Spleen (tissue), 11 donors: ENCODE measurements around the gene PDGFA. TPM values are rescaled to one million over a fixed set of nuclear protein-coding genes. Genes with fewer than 3 reads are reported as not detected.

Source experiments
- DNase-seq: peaks from one replicate; pipeline ENCODE4 v3.0.0-alpha.2; 2020
- H3K27ac ChIP-seq, 8 donors: fragments of 200-600 bp; sonication (generic) in 7 of 8; 1 replicate in 4 of 8; 2 replicates in 4 of 8; pipeline versions ENCODE4 v1.5.0 to v1.8.0; 2016 to 2021; ENCODE audit warnings: inconsistent platforms in 4 of 8, mild to moderate bottlenecking in 4 of 8, moderate library complexity in 1 of 8
- H3K27me3 ChIP-seq, 7 donors: fragments of 200-600 bp; sonication (generic) in 6 of 7; replicated peaks in 1 of 7; 1 replicate in 4 of 7; 2 replicates in 3 of 7; pipeline versions ENCODE4 v1.5.0 to v1.8.0; 2016 to 2021; ENCODE audit warnings: inconsistent platforms in 3 of 7, mild to moderate bottlenecking in 1 of 7
- H3K36me3 ChIP-seq, 6 donors: fragments of 200-600 bp; sonication (generic) in 5 of 6; 1 replicate in 4 of 6; 2 replicates in 2 of 6; pipeline versions ENCODE4 v1.5.0 to v1.8.0; 2016 to 2021; ENCODE audit warnings: inconsistent platforms in 2 of 6
- H3K4me1 ChIP-seq, 6 donors: fragments of 200-600 bp; sonication (generic) in 5 of 6; 1 replicate in 3 of 6; 2 replicates in 3 of 6; pipeline versions ENCODE4 v1.5.0 to v1.8.0; 2016 to 2021; ENCODE audit warnings: inconsistent platforms in 3 of 6
- H3K4me3 ChIP-seq, 8 donors: fragments of 200-600 bp; sonication (generic) in 7 of 8; 1 replicate in 4 of 8; 2 replicates in 4 of 8; pipeline versions ENCODE4 v1.5.0 to v1.8.0; 2016 to 2021; ENCODE audit warnings: inconsistent platforms in 4 of 8, mild to moderate bottlenecking in 4 of 8, moderate library complexity in 2 of 8
- H3K9me3 ChIP-seq, 8 donors: fragments of 200-600 bp; sonication (generic) in 7 of 8; 1 replicate in 4 of 8; 2 replicates in 4 of 8; pipeline versions ENCODE4 v1.5.0 to v1.8.0; 2016 to 2021; ENCODE audit warnings: inconsistent platforms in 4 of 8
- CTCF ChIP-seq, 11 experiments: fragments of 200-600 bp in 7 of 11; fragments of 450-650 bp in 4 of 11; sonication (generic) in 4 of 11; IDR thresholded peaks in 8 of 11; conservative IDR thresholded peaks in 3 of 11; 1 replicate in 7 of 11; 2 replicates in 4 of 11; pipeline versions ENCODE4 v1.4.0 to v1.8.0; 2016 to 2021; ENCODE audit warnings: antibody characterized with exemption in 11 of 11, inconsistent platforms in 4 of 11, mild to moderate bottlenecking in 1 of 11
- POLR2A ChIP-seq, 3 donors: fragments of 450-650 bp; IDR thresholded peaks; one replicate each; pipeline ENCODE4 v1.5.1; 2017; ENCODE audit warnings: antibody characterized with exemption in 3 of 3, mild to moderate bottlenecking in 1 of 3
- POLR2AphosphoS5 ChIP-seq, 3 donors: sonication (generic); formaldehyde crosslinking; IDR thresholded peaks; one replicate each; pipeline ENCODE4 v1.5.1; 2017; ENCODE audit warnings: antibody characterized with exemption in 3 of 3
- WGBS, 5 donors: extraction: QIAGEN DNeasy Blood & Tissue Kit in 3 of 5; methylation state at CpG; one replicate each; pipeline versions ENCODE4 v1.1.5 to v1.1.7; 2013 to 2018; 5-methylcytosine and 5-hydroxymethylcytosine counted together
- intact Hi-C: fragments of 100-400 bp; cut with DNase I; formaldehyde crosslinking; loops from one replicate; pipeline ENCODE4 v1.15.0; 2023; ENCODE audit warnings: low total_unique reads
- polyA plus RNA-seq, 3 donors: library from polyadenylated mRNA; stranded (reverse); fragments of 200-250 nt; gene quantifications; one replicate each; pipeline ENCODE4 v1.2.1, GENCODE V29; 2013
- total RNA-seq, 7 donors: library from RNA; depleted of rRNA in 3 of 7; stranded (reverse); fragments of >200 nt in 3 of 7; fragmentation: NEBNext Ultra II Directional in 4 of 7; extraction: Animal tissue kit (Norgen Biotek cat#: 25700) in 4 of 7; gene quantifications; one replicate each; pipeline versions ENCODE4 v1.1.0 to v1.2.1, GENCODE V29; 2016 to 2021
- donor health status: healthy with polysubstance abuse.
- donor health status: DM: no; HTN: no; CAD: no; lungs with moderate emphysema.
- donor health status: DM: no; HTN: no; CAD: no.
- donor health status: Bipolar disorder and iron deficiency.
- donor health status: healthy.
- donor health status: DM: no; HTN: no; CAD: no.
- donor health status: DM: yes; HTN: yes; CAD: no.

Gene PDGFA
- total and polyA plus RNA-seq, 10 donors = 6.1 to 49.5 (median 19.9) TPM

GRCh38 chr7:477626-478220, 41.9 kb downstream of the PDGFA start:
- peaks cover 0 to 14% (median 10%) of the 10 kb centered on the region in 8 donors for H3K9me3 ChIP-seq
- H3K4me3 ChIP-seq = no peak overlapping the region
- intact Hi-C loops = no loop called here
- H3K36me3 ChIP-seq = no peaks in the 10 kb centered on the region
- H3K27me3 ChIP-seq = peaks cover 0 to 26% (median 0%) of the 10 kb centered on the region in 7 donors
- H3K4me1 ChIP-seq = no peaks in the 10 kb centered on the region
- TF ChIP-seq POLR2AphosphoS5 (IDR thresholded peaks at IDR 0.05) = no peak
- TF ChIP-seq CTCF (IDR thresholded peaks at IDR 0.05 in 8 of 11, conservative IDR thresholded peaks at IDR 0.05 in 3 of 11) = no peak
- TF ChIP-seq POLR2A (IDR thresholded peaks at IDR 0.05) = no peak
- peak; percentile 43 for DNase-seq
- no peak overlapping the region for H3K27ac ChIP-seq
- WGBS, 5 donors = 78 to 86% (median 83%) methylated on average over 15 to 17 of the region's 17 CpGs

- peak; percentile 54 for DNase-seq
- WGBS, 5 donors = 86 to 95% (median 89%) methylated on average over 24 to 33 of the region's 33 CpGs
- intact Hi-C loops = no loop called here
- TF ChIP-seq POLR2A (IDR thresholded peaks at IDR 0.05) (no peak), POLR2AphosphoS5 (IDR thresholded peaks at IDR 0.05) (no peak), CTCF (IDR thresholded peaks at IDR 0.05 in 8 of 11, conservative IDR thresholded peaks at IDR 0.05 in 3 of 11) (no peak)
- Histone ChIP-seq H3K27me3 (peaks cover 0 to 32% (median 0%) of the 10 kb centered on the region in 7 donors), H3K27ac (no peak overlapping the region), H3K4me3 (no peak overlapping the region), H3K4me1 (peaks cover 0 to 7% (median 2%) of the 10 kb centered on the region in 6 donors), H3K36me3 (no peaks in the 10 kb centered on the region), H3K9me3 (peaks cover 0 to 14% (median 10%) of the 10 kb centered on the region in 8 donors)
Measured at GRCh38 chr7:476736-477360, 42.8 kb downstream of the PDGFA start.

- peak; percentile 57 for DNase-seq
- intact Hi-C loops = no loop called here
- H3K9me3 ChIP-seq = peaks cover 0 to 14% (median 10%) of the 10 kb centered on the region in 8 donors
Measured at GRCh38 chr7:475951-476441, 43.6 kb downstream of the PDGFA start.

GRCh38 chr7:475425-475728, 44.3 kb downstream of the PDGFA start:
- DNase-seq = peak; percentile 39
- 90 to 98% (median 96%) methylated on average over 4 to 6 of the region's 7 CpGs; no CpG with 5 or more reads in 1 of the 5 donors for whole genome bisulfite sequencing, 5 donors
- TF ChIP-seq POLR2AphosphoS5 (IDR thresholded peaks at IDR 0.05) (no peak), POLR2A (IDR thresholded peaks at IDR 0.05) (no peak), CTCF (IDR thresholded peaks at IDR 0.05 in 8 of 11, conservative IDR thresholded peaks at IDR 0.05 in 3 of 11) (no peak)
- H3K36me3 ChIP-seq = no peaks in the 10 kb centered on the region
- peaks cover 0 to 14% (median 10%) of the 10 kb centered on the region in 8 donors for H3K9me3 ChIP-seq
- H3K4me3 ChIP-seq = no peak overlapping the region
- peaks cover 0 to 27% (median 0%) of the 10 kb centered on the region in 7 donors for H3K27me3 ChIP-seq
- intact Hi-C loops = no loop called here
- peaks cover 0 to 14% (median 8%) of the 10 kb centered on the region in 6 donors for H3K4me1 ChIP-seq
- H3K27ac ChIP-seq = no peak overlapping the region

More at GRCh38 chr7:475951-476441, 43.6 kb downstream of the PDGFA start:
- no peak for TF ChIP-seq POLR2AphosphoS5 (IDR thresholded peaks at IDR 0.05)
- Histone ChIP-seq H3K36me3 (no peaks in the 10 kb centered on the region), H3K27ac (no peak overlapping the region), H3K4me1 (peaks cover 0 to 14% (median 8%) of the 10 kb centered on the region in 6 donors), H3K4me3 (no peak overlapping the region), H3K27me3 (peaks cover 0 to 33% (median 0%) of the 10 kb centered on the region in 7 donors)
- WGBS, 5 donors = 60 to 88% (median 82%) methylated on average over 7 to 15 of the region's 15 CpGs
